ENCODE data around the gene IGSF1. TPM values are rescaled to one million over a fixed set of nuclear protein-coding genes. Genes with fewer than 3 reads are reported as not detected.

The IGSF1 gene
- total RNA-seq, 4 donors from 2014 or later = 1.1 to 21.6 (median 9.3) TPM

- WGBS, 2 donors = 84 to 91% methylated on average over 2 of the region's 2 CpGs
- intact Hi-C loops (cut with DNase I) = no loop called here
- Histone ChIP-seq H3K4me1 (no peaks in the 10 kb centered on the region), H3K27ac (no peak overlapping the region), H3K4me3 (replicated peaks in 1 of 3) (no peak overlapping the region), H3K9me3 (no peaks in the 10 kb centered on the region), H3K27me3 (no peaks in the 10 kb centered on the region), H3K36me3 (no peaks in the 10 kb centered on the region)
- no peak for DNase-seq
- TF ChIP-seq POLR2A (IDR thresholded peaks at IDR 0.05) (no peak), CTCF (IDR thresholded peaks at IDR 0.05) (no peak)
These were observed 64.0 kb downstream of the IGSF1 start for GRCh38 chrX:131225078-131225477.

Other genes starting within 250 kb of the IGSF1 start
- not detected for gene ARHGAP36, start 231.0 kb downstream of the IGSF1 start, total RNA-seq

All from thyroid gland (tissue), 4 donors.